ENCODE data around the gene EPHB1. TPM values are rescaled to one million over a fixed set of nuclear protein-coding genes. Genes with fewer than 3 reads are reported as not detected.

Gene EPHB1
- total RNA-seq, 1 experiment from 2014 or later, result 2.8 TPM

- Histone ChIP-seq H2BK15ac (ENCODE audit: low read depth, low read length) (no peak overlapping the region), H4K20me1 (ENCODE audit: control insufficient read depth, insufficient read depth, insufficient read length) (no peaks in the 10 kb centered on the region), H3T11ph (ENCODE audit: low read length) (no peak overlapping the region), H2BK20ac (ENCODE audit: low read depth, low read length, poor library complexity, severe bottlenecking) (no peak overlapping the region), H3K23ac (ENCODE audit: insufficient read length, low read depth, low read length) (no peak overlapping the region), H3K14ac (ENCODE audit: insufficient read depth, low read length) (no peak overlapping the region), H3K4ac (ENCODE audit: low read depth, low read length) (no peak overlapping the region), H3K56ac (ENCODE audit: insufficient read length, low read depth, low read length) (no peak overlapping the region), H3K23me2 (ENCODE audit: insufficient read length, low read depth, low read length, poor library complexity, severe bottlenecking) (no peaks in the 10 kb centered on the region), H2BK120ac (ENCODE audit: low read depth, low read length, poor library complexity, severe bottlenecking) (no peak overlapping the region), H3K9me3 (ENCODE audit: control insufficient read depth, low read depth, low read length) (no peaks in the 10 kb centered on the region), H2AK5ac (ENCODE audit: insufficient read length, low read length) (no peak overlapping the region), H3K4me1 (ENCODE audit: insufficient read depth, low read length) (peaks cover 19% of the 10 kb centered on the region; the same call in 1 of the 2 replicates), H3K79me1 (ENCODE audit: insufficient read depth, low read depth, low read length, poor library complexity, severe bottlenecking) (no peaks in the 10 kb centered on the region), H4K5ac (ENCODE audit: insufficient read length, low read depth, low read length) (no peak overlapping the region), H3K79me2 (ENCODE audit: insufficient read depth, low read length) (no peaks in the 10 kb centered on the region), H3K4me2 (ENCODE audit: insufficient read depth, insufficient read length, low read length) (no peak overlapping the region), H3K18ac (ENCODE audit: insufficient read length, low read depth, low read length) (no peak overlapping the region), H2BK12ac (ENCODE audit: insufficient read length, low read depth, low read length) (no peak overlapping the region), H2AFZ (ENCODE audit: low read length) (no peak overlapping the region), H3K27ac (ENCODE audit: insufficient read length, low read depth, low read length) (no peak overlapping the region), H2BK5ac (ENCODE audit: insufficient read length, low read length) (no peak overlapping the region), H3K27me3 (ENCODE audit: insufficient read depth, low read length) (no peaks in the 10 kb centered on the region), H3K9ac (ENCODE audit: extremely low read depth, insufficient read length, low read length) (no peak overlapping the region), H4K91ac (ENCODE audit: insufficient read length, low read depth, low read length) (no peak overlapping the region), H4K8ac (replicated peaks; ENCODE audit: insufficient read length, low read depth, low read length) (no peak overlapping the region)
- no peaks in the 10 kb centered on the region for H3K9me3 Mint-ChIP-seq
- TF ChIP-seq CTCF (conservative IDR thresholded peaks at IDR 0.05), result no peak
- peak overlapping the region in 2 of 3 experiments; percentile 14 to 56; a peak in 3 of 7 replicates for H3K27ac Mint-ChIP-seq
- H3K4me3 Mint-ChIP-seq, result no peak overlapping the region
- H3K4me1 Mint-ChIP-seq, result peaks cover 54 to 55% of the 10 kb centered on the region in 2 experiments
- H3K27me3 Mint-ChIP-seq (ENCODE audit: low read depth), result peaks cover 2% of the 10 kb centered on the region; the same call in 1 of the 2 replicates
- H3K36me3 Mint-ChIP-seq (ENCODE audit: insufficient read depth in 1 of 3, low read depth in 3 of 3), result peaks cover 0 to 2% (median 0%) of the 10 kb centered on the region in 3 experiments; a peak in 1 of 7 replicates
- DNase-seq, result no peak
- no CpG with 5 or more reads among the region's 4 CpGs for WGBS (ENCODE audit: extremely low coverage, insufficient read length, low lambda C conversion rate)
These were observed 423.7 kb downstream of the EPHB1 start for GRCh38 chr3:135218782-135219181.

Data from H9 (cell line).